ENCODE measurements around the gene TBC1D30. TPM values are rescaled to one million over a fixed set of nuclear protein-coding genes. Genes with fewer than 3 reads are reported as not detected.

TBC1D30 gene
- total RNA-seq, 1 donor from 2014 or later: 3.1 TPM

DNA sequence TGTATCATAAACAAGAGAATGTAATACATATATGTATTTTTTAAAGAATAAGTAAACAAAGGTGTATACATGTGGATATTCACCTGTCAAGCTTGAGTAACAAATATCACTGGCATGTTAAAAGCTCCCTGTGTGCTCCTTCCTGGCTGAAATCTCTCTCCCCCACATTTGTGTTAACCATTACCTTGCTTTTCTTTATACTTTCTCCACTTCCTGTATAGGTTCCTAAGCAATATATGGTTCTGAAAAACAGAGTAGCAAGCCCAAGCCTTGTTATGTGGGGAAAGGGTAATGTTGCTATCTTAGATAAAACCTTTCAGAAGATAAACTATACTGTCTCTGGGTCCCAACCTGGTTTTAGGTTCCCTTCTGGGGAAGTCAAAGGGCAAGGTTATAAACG is 32.3 kb upstream of the TBC1D30 start:
- Mint-ChIP-seq H3K4me3 (no peak overlapping the region), H3K27ac (no peak overlapping the region), H3K36me3 (no peaks in the 10 kb centered on the region), H3K27me3 (ENCODE audit: low read depth) (no peaks in the 10 kb centered on the region), H3K9me3 (no peaks in the 10 kb centered on the region), H3K4me1 (peaks cover 10% of the 10 kb centered on the region)
- DNase-seq (ENCODE audit: low spot score in 2 of 2, unreplicated experiment in 2 of 2): no peak
- TF ChIP-seq, protein P1, sequence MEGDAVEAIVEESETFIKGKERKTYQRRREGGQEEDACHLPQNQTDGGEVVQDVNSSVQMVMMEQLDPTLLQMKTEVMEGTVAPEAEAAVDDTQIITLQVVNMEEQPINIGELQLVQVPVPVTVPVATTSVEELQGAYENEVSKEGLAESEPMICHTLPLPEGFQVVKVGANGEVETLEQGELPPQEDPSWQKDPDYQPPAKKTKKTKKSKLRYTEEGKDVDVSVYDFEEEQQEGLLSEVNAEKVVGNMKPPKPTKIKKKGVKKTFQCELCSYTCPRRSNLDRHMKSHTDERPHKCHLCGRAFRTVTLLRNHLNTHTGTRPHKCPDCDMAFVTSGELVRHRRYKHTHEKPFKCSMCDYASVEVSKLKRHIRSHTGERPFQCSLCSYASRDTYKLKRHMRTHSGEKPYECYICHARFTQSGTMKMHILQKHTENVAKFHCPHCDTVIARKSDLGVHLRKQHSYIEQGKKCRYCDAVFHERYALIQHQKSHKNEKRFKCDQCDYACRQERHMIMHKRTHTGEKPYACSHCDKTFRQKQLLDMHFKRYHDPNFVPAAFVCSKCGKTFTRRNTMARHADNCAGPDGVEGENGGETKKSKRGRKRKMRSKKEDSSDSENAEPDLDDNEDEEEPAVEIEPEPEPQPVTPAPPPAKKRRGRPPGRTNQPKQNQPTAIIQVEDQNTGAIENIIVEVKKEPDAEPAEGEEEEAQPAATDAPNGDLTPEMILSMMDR (IDR thresholded peaks at IDR 0.05; ENCODE audit: unreplicated experiment): no peak

DNA sequence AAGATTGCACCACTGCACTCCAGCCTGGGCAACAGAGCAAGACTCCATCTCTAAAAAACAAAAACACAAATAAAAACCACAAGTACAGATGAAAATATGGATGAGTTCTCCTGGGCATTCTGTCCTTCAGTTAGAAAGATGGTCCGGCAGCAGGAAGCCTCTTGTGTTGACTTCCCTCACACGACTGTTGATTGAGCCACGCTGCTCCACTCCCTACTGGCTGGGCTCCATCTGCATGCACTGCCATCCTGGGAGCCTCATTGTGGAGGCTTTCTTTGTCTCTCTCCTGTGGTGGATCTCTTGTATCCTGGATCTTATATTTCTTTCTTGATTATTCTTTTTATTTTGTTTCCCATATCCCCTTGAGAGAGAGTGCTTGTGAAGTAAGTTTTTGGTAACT is 30.8 kb upstream of the TBC1D30 start:
- H3K9me3 Mint-ChIP-seq: no peaks in the 10 kb centered on the region
- H3K27me3 Mint-ChIP-seq (ENCODE audit: low read depth): peaks cover 3% of the 10 kb centered on the region
- peaks cover 10% of the 10 kb centered on the region for H3K4me1 Mint-ChIP-seq
- no peak for DNase-seq (ENCODE audit: low spot score in 2 of 2, unreplicated experiment in 2 of 2)
- H3K4me3 Mint-ChIP-seq: no peak overlapping the region
- no peak overlapping the region for H3K27ac Mint-ChIP-seq
- no peaks in the 10 kb centered on the region for H3K36me3 Mint-ChIP-seq
- TF ChIP-seq, protein P1 (IDR thresholded peaks at IDR 0.05; ENCODE audit: unreplicated experiment): no peak

DNA sequence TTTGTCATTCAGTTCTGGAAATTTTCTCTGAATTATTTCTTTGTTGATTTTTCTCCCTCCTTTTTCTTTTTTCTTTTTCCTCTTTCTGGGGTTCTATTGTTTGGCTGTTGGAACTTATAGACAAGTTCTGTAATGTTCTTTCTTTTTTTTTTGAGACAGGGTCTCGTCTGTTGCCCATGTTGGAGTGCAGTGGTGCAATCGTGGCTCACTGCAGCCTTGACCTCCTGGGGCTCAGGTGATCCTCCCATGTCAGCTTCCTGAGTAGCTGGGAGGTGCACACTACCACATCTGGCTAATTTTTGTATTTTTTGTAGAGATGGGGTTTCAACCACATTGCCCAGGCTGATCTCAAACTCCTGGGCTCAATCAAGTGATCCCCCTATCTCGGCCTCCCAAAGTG is 30.1 kb upstream of the TBC1D30 start:
- H3K9me3 Mint-ChIP-seq: no peaks in the 10 kb centered on the region
- no peak for DNase-seq (ENCODE audit: low spot score in 2 of 2, unreplicated experiment in 2 of 2)
- no peak overlapping the region for H3K4me3 Mint-ChIP-seq
- H3K27ac Mint-ChIP-seq: no peak overlapping the region
- peaks cover 4% of the 10 kb centered on the region for H3K27me3 Mint-ChIP-seq (ENCODE audit: low read depth)
- H3K4me1 Mint-ChIP-seq: peaks cover 10% of the 10 kb centered on the region
- no peaks in the 10 kb centered on the region for H3K36me3 Mint-ChIP-seq
- TF ChIP-seq, protein P1 (IDR thresholded peaks at IDR 0.05; ENCODE audit: unreplicated experiment): no peak

DNA sequence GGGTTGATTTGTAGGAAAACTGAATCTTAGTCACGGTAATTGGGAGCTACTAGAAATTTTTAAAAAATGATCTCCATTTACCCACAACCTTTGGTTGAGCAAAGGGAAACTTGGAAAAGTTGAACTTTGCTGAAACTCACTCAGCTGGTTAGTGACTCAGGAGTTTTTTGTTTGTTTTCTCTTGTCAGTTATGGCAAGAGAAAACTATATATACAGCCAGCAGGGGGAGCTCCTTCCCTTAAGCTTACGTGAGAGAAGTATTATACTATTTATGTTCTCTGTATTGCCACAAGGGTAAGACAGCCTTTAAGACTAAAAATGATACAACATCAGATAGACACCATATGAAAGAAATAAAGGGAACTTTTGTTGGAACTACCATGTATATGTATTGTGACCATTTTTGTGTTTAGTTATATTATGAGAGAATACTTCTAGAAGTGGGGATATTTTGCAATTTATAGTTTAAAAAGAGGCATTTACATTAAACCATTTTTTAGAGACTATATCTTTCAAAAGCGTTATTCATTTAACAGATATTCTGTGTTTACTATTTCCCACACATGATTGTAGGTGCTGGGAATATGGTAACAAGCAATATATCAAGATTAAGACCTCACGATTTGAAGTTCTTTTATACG is 28.1 kb upstream of the TBC1D30 start:
- Mint-ChIP-seq H3K4me1 (peaks cover 1% of the 10 kb centered on the region), H3K27me3 (ENCODE audit: low read depth) (peaks cover 18% of the 10 kb centered on the region), H3K4me3 (no peak overlapping the region), H3K36me3 (no peaks in the 10 kb centered on the region), H3K9me3 (no peaks in the 10 kb centered on the region), H3K27ac (no peak overlapping the region)
- TF ChIP-seq, protein P1 (IDR thresholded peaks at IDR 0.05; ENCODE audit: unreplicated experiment): peak; percentile 80
- DNase-seq (ENCODE audit: low spot score in 2 of 2, unreplicated experiment in 2 of 2): peak in 1 of 2 experiments; percentile 52

DNA sequence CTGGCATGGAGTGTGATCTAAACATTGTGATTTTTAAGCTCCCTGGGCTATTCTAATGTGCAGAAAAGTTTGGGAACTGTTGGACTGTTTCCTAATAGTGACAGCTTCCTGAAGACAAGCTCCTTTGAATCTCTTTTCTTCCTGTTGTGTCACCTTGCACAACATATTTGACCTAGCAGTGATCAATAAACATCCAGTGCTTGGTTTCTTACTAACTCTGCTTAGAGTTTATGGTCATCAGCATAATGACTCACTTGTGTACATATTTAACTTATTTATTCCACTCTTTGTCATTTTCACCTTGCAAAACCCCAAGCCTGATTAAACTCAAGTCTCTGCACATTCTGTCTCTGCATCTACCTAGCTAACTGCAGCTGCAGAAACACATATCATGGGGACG is 27.3 kb upstream of the TBC1D30 start:
- no peaks in the 10 kb centered on the region for H3K36me3 Mint-ChIP-seq
- H3K9me3 Mint-ChIP-seq: no peaks in the 10 kb centered on the region
- no peak for DNase-seq (ENCODE audit: low spot score in 2 of 2, unreplicated experiment in 2 of 2)
- H3K27ac Mint-ChIP-seq: no peak overlapping the region
- TF ChIP-seq, protein P1 (IDR thresholded peaks at IDR 0.05; ENCODE audit: unreplicated experiment): no peak
- peaks cover 3% of the 10 kb centered on the region for H3K4me1 Mint-ChIP-seq
- peaks cover 20% of the 10 kb centered on the region for H3K27me3 Mint-ChIP-seq (ENCODE audit: low read depth)
- no peak overlapping the region for H3K4me3 Mint-ChIP-seq
